ENCODE measurements around the gene ZNF221.

ZNF221 gene

GRCh38 chr19:44002566-44003460 lies 51.8 kb downstream of the ZNF221 start, which contains the start of gene ZNF230:
Gene ZNF230, plus strand, starts transcription at chr19:44002957. Its CDS starts 4,122 bp downstream, at chr19:44007079.
- TF ChIP-seq EZH2phosphoT487 (IDR thresholded peaks at IDR 0.05; ENCODE audit: low read depth), result no peak
- TF ChIP-seq CTCF (IDR thresholded peaks at IDR 0.05; ENCODE audit: low read depth, low read length), result no peak
- H3K9me3 ChIP-seq (ENCODE audit: insufficient read depth, low read length), result peaks cover 7% of the 10 kb centered on the region
- peak within 1 kb of the TSS; percentile 100 for H2AFZ ChIP-seq (ENCODE audit: low read depth, low read length)
- H3K4me3 ChIP-seq (ENCODE audit: low read length), result peak within 1 kb of the TSS; percentile 93
- H3K9ac ChIP-seq (ENCODE audit: low read length), result peak within 1 kb of the TSS; percentile 95
- H3K27me3 ChIP-seq (ENCODE audit: low read depth, low read length), result no peaks in the 10 kb centered on the region
- H3K4me2 ChIP-seq (ENCODE audit: low read length), result peak within 1 kb of the TSS; percentile 93
- peaks cover 11% of the 10 kb centered on the region for H3K4me1 ChIP-seq (ENCODE audit: low read length)
- H3K36me3 ChIP-seq (replicated peaks; ENCODE audit: low read depth, low read length), result peaks cover 22% of the 10 kb centered on the region
- no peaks in the 10 kb centered on the region for H4K20me1 ChIP-seq (ENCODE audit: insufficient read depth, low read length)
- H3K79me2 ChIP-seq (ENCODE audit: low read length), result peaks cover 13% of the 10 kb centered on the region
- peak within 1 kb of the TSS; percentile 79 for H3K27ac ChIP-seq (ENCODE audit: low read length)

GRCh38 chr19:44003461-44004009 lies 52.5 kb downstream of the ZNF221 start:
- TF ChIP-seq CTCF (IDR thresholded peaks at IDR 0.05; ENCODE audit: low read depth, low read length) (peak; percentile 23), EZH2phosphoT487 (IDR thresholded peaks at IDR 0.05; ENCODE audit: low read depth) (no peak)
- H3K4me3 ChIP-seq (ENCODE audit: low read length), result peak overlapping the region; percentile 93
- peak overlapping the region; percentile 93 for H3K4me2 ChIP-seq (ENCODE audit: low read length)
- H2AFZ ChIP-seq (ENCODE audit: low read depth, low read length), result peak overlapping the region; percentile 100
- H4K20me1 ChIP-seq (ENCODE audit: insufficient read depth, low read length), result no peaks in the 10 kb centered on the region
- peak overlapping the region; percentile 79 for H3K27ac ChIP-seq (ENCODE audit: low read length)
- H3K27me3 ChIP-seq (ENCODE audit: low read depth, low read length), result no peaks in the 10 kb centered on the region
- H3K9ac ChIP-seq (ENCODE audit: low read length), result peak overlapping the region; percentile 95
- peaks cover 12% of the 10 kb centered on the region for H3K9me3 ChIP-seq (ENCODE audit: insufficient read depth, low read length)
- peaks cover 13% of the 10 kb centered on the region for H3K79me2 ChIP-seq (ENCODE audit: low read length)
- peaks cover 29% of the 10 kb centered on the region for H3K36me3 ChIP-seq (replicated peaks; ENCODE audit: low read depth, low read length)
- H3K4me1 ChIP-seq (ENCODE audit: low read length), result peaks cover 11% of the 10 kb centered on the region

GRCh38 chr19:44005973-44006372 lies 54.9 kb downstream of the ZNF221 start:
- no peaks in the 10 kb centered on the region for H3K27me3 ChIP-seq (ENCODE audit: low read depth, low read length)
- no peak overlapping the region for H3K27ac ChIP-seq (ENCODE audit: low read length)
- no peak overlapping the region for H3K9ac ChIP-seq (ENCODE audit: low read length)
- peaks cover 30% of the 10 kb centered on the region for H3K9me3 ChIP-seq (ENCODE audit: insufficient read depth, low read length)
- peaks cover 11% of the 10 kb centered on the region for H3K4me1 ChIP-seq (ENCODE audit: low read length)
- TF ChIP-seq CTCF (IDR thresholded peaks at IDR 0.05; ENCODE audit: low read depth, low read length), result no peak
- TF ChIP-seq EZH2phosphoT487 (IDR thresholded peaks at IDR 0.05; ENCODE audit: low read depth), result no peak
- peaks cover 53% of the 10 kb centered on the region for H3K36me3 ChIP-seq (replicated peaks; ENCODE audit: low read depth, low read length)
- H3K79me2 ChIP-seq (ENCODE audit: low read length), result peaks cover 13% of the 10 kb centered on the region
- H4K20me1 ChIP-seq (ENCODE audit: insufficient read depth, low read length), result no peaks in the 10 kb centered on the region
- no peak overlapping the region for H2AFZ ChIP-seq (ENCODE audit: low read depth, low read length)
- H3K4me3 ChIP-seq (ENCODE audit: low read length), result no peak overlapping the region
- H3K4me2 ChIP-seq (ENCODE audit: low read length), result no peak overlapping the region

GRCh38 chr19:44007473-44007872 lies 56.4 kb downstream of the ZNF221 start:
- Histone ChIP-seq H3K36me3 (replicated peaks; ENCODE audit: low read depth, low read length) (peaks cover 68% of the 10 kb centered on the region), H3K9me3 (ENCODE audit: insufficient read depth, low read length) (peaks cover 41% of the 10 kb centered on the region), H3K27me3 (ENCODE audit: low read depth, low read length) (no peaks in the 10 kb centered on the region), H3K79me2 (ENCODE audit: low read length) (peaks cover 13% of the 10 kb centered on the region), H4K20me1 (ENCODE audit: insufficient read depth, low read length) (no peaks in the 10 kb centered on the region), H3K4me1 (ENCODE audit: low read length) (peaks cover 6% of the 10 kb centered on the region), H3K4me2 (ENCODE audit: low read length) (no peak overlapping the region), H2AFZ (ENCODE audit: low read depth, low read length) (no peak overlapping the region), H3K27ac (ENCODE audit: low read length) (no peak overlapping the region), H3K4me3 (ENCODE audit: low read length) (no peak overlapping the region), H3K9ac (ENCODE audit: low read length) (no peak overlapping the region)
- TF ChIP-seq EZH2phosphoT487 (IDR thresholded peaks at IDR 0.05; ENCODE audit: low read depth) (no peak), CTCF (IDR thresholded peaks at IDR 0.05; ENCODE audit: low read depth, low read length) (no peak)

All from OCI-LY3 (cell line).